Activated CD4-positive, alpha-beta T cell treated with anti-CD3 and anti-CD28 coated beads, Interleukin-2, amount 50 U/mL, for 1 hour (primary cell): ENCODE measurements around the gene ZNF543.
"Not testable (repeated sequence)": the region's sequence is repeated elsewhere in the genome, so short reads cannot be mapped to it uniquely, and the experiment has no call there.

Experiments used
- DNase-seq: peaks from one replicate; pipeline ENCODE4 v3.0.0-alpha.2; 2020

Gene ZNF543

DNA sequence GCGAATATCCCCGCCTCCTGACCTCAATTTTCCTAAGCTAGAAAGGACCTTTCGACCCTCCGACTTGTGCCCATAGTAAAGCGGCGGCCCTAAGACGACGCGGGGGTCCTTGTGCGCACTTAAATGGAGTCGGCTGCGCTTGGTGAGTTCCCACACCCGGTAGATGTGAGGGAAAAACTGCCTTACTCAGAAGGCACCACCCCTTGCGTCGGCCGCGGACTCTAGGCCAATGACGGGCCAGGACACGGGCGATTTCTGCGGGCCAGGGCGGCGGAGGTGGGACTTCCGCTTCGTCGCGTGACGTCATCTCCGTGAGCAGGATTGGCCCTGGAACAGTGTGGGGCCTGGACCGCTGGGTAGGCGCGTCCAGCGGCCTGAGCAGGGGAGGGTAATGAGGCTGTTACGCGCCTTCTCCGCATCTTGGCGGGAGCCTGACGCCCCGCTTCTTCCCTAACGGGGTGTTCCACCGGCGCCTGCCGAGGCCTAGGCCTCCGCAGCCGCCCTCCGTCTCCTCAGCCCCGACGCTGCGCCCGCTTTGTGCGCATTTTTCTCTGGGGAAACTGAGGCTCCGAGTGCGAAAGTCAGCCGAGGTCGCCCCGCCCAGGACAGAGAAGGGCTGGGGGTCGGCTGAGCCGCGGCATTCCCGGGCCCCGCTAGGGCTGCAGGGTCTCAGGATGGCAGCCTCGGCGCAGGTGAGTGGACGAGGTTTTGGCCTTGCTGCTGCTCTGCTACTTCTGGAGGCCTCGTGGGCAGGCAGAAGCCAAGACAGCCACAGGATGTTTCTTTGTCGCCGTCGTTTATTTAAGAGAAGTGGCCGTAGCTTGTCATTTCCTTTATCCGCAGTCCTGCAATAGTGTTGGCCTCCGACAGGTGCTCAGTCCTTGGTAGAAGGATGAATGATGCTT lies at the start of gene ZNF543:
Gene ZNF543 (plus strand): TSS at position 293 of the 905 bp plus-strand sequence. CDS start 382 bp downstream, at position 675.
- DNase-seq, result peak; percentile 91

DNA sequence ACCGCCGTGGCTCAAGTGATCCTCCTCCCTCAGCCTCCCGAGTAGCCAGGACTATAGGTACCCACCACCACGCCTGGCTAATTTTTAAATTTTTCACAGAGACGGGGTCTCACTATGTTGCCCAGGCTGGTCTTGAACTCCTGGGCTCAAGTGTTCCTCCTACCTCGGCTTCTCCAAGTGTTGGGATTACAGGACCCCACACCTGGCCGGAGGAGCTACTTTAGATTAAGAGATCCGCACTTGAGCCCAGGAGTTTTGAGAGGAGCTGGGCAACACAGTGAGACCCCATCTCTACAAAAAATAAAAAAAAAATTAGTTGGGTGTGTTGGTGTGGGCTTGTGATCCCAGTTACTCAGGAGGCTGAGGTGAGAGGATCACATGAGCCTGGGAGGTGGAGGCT lies 49.0 kb upstream of the ZNF543 start:
- no peak for DNase-seq

DNA sequence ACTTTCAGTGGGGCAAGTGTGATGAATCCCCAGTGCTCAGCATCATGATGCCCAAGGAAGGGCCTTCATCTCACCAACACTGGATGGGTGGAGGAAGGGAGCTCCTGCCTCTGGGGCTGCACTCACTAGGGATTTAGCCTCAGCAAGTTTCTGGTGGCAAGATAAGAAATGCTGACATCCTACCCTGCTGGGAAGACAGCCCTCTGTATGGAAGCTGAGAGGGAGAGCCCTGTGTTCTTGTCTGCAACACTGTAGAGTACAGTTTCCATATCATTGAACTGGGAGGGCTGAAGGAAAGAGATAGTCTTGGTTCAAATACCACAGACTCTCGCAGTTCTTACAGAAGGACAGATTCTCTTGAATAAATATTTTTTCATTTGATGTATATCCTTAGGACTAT lies 47.3 kb upstream of the ZNF543 start:
- no peak for DNase-seq

DNA sequence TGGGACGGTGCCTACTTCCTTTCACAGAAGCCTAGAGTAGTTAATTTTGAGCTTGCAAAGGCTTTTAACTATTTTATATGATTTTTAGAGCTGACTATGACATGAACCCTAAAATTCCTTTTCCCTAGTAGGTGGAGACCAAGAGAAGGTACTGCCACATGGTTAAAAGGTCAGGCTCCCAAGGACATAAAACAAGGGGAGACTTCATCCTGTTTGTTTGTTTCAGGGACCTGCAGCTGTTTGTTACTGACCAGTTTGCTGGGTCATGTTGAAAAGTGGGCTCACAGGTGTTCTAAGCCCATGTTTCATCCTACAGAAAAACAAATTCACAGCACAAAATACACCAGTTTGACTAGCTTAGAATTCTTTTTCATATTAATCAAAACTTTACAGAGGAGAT lies 43.8 kb upstream of the ZNF543 start:
- no peak for DNase-seq

DNA sequence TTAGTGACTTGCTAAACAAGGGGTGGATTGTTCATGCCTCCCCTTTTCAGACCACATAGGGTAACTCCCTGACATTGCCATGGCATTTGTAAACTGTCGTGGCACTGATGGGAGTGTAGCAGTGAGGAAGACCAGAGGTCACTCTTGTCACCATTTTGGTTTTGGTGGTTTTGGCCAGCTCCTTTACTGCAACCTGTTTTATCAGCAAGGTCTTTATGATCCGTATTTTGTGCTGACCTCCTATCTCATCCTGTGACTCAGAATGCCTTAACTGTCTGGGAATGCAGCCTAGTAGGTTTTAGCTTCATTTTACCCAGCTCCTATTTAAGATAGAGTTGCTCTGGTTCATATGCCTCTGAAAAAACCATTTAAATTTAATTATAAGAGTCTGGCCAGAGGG lies 41.8 kb upstream of the ZNF543 start:
- DNase-seq, result not testable (repeated sequence)

DNA sequence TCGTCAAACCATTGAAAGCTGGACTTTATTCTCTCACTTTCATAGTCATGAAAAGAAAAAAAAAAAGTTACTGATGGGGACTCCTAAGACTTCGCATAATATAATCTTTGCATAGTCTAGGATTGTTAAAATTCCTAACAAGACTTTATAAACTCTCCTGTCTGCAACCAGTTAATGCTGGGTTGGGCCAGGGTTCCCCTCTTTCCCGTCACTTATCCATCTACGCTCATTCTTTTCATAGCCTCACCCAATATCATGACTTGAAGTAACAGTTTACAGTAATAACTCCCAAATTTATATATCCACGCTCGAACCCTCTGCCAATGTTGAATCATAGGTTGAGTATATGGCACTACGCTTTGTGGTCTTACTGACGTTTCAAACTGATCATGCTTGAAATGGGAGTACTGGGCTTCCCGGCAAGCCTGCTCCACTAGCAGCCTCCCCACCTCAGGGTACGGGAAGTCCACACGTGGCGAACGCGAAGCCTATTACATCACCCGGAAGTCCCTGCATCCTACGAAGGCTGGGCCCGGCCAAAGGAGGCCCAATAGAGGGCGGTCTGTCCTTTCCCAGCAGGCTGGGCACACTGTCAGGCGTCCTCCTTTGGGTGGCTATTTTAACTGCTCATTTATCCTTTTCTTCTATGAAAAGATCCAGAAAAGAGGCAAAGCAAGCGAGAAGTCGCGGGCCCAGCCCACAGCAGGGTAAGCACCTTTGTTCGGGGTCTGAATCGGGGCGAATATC lies 40.7 kb upstream of the ZNF543 start:
- peak; percentile 67 for DNase-seq

DNA sequence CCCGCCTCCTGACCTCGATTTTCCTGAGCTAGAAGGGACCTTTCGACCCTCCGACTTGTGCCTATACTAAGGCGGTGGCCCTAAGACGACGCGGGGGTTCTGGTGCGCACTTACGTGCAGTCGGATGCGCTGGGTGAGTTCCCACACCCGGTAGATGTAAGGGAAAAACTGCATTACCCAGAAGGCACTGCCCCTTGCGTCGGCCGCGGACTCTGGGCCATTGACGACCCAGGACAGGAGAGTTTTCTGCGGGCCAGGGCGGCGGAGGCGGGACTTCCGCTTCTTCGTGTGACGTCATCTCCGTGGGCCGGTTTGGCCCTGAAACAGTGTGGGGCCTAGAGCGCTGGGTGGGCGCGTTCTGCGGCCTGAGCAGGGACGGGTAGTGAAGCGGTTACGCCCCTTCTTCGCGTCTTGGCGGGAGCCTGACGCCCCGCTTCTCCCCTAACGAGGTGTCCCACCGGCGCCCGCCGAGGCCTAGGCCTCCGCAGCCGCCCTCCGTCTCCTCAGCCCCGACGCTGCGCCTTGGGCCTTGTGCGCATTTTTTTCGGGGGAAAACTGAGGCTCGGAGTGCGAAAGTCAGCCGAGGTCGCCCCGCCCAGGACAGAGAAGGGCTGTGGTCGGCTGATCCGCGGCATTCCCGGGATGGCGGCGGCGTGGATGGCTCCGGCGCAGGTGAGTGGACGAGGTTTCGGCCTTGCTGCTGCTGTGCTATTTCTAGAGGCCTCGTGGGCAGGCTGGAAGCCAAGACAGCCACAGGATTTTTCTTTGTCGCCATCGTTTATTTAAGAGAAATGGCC lies 39.9 kb upstream of the ZNF543 start, which contains the start of gene ZNF460:
Gene ZNF460 (plus strand): TSS at position 321 of the 797 bp plus-strand sequence. CDS start 322 bp downstream, at position 643.
- DNase-seq, result peak; percentile 95

DNA sequence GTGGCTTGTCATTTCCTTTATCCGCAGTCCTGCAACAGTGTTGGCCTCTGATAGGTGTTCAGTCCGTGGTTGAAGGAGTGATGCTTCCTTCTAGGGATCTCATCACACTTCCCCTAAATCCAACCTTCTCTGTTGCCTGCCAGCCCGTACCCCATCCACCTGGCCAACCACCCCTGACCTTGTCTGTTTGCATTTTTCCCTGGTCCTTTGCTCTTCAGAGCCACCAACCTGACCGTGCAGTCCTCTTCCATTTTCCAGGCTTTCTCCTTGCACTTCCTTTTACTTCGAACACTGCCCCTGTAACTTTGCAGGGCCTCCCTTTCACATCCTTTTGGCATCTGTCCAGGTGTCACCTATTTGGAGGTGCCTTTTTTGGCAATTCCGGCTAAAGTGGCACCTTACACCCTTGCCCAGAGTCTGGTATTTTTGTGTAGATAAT lies 39.3 kb upstream of the ZNF543 start:
- peak; percentile 15 for DNase-seq

DNA sequence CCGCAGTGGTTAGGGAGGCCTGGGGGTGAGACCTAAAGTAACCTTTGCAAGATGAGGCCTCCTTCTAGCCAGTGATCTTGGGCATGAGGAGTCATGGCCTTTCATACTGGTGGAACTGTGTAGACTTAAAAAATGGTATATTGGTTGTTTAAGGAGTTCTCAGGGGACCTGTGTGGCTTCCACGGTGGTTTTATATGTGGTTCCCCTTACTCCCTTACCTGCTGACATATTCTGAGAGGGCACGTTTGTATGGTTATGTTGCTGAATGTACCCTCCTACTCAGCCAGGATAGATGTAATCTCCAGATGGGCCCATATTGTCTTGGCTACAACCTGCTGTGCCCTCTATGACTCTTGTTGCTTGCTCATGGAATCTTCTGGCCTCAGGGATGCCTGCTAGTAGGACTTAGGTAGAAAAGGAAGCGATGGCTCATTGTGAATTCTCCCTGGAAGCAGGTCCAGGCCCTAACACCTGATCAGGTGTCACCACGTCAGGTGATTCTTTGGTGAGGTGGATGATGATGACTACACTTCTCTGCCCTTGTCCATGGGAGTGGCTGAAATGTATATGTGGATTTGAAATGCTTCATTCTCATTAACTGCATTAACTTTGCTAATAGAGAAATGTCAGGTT lies 38.1 kb upstream of the ZNF543 start:
- DNase-seq, result no peak

DNA sequence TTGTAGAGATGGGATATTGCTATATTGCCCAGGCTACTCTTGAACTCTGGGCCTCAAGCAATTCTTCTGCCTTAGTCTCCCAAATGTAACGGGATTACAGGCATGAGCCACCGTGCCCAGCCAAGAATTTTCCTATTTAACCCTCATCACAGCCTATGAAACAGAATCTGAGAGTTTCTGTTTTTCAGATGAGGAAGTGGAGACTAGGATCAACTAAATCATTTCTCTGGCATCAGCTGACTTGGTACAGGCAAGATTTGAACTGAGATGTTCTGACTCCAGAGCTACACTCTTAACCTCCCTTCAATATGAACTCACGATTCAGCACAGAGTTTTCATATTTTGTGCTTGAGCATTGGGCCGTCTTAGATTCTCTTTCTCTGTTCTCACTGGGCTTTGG lies 31.9 kb upstream of the ZNF543 start:
- no peak for DNase-seq

DNA sequence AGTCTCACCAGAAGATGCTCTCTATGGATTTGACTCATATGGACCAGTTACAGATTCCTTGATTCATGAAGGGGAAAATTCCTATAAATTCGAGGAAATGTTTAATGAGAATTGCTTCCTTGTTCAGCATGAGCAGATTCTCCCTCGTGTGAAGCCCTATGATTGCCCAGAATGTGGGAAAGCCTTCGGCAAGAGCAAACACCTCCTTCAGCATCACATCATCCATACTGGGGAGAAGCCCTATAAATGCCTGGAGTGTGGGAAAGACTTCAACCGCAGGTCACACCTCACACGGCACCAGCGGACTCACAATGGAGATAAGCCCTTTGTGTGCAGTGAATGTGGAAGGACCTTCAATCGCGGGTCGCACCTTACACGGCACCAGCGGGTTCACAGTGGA lies 29.3 kb upstream of the ZNF543 start:
- DNase-seq, result no peak

DNA sequence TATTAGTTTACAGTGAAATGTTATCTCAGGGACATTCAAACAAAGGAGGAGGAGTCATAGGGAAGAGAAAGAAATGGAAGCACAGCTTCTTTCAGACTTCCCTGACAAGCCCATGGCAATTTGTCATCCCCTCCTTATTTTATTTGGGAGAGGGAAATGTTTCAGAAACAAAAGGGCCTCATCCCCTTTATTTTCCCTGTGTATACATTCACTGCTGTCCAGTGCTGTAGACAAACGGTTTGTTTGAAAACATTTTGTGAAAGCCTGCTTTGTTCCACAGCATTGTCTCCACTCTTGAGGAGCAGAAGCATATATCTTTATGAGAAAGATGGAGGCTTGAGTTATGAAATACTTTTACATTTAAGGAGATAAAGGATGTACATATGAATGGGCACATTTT lies 27.7 kb upstream of the ZNF543 start:
- no peak for DNase-seq

DNA sequence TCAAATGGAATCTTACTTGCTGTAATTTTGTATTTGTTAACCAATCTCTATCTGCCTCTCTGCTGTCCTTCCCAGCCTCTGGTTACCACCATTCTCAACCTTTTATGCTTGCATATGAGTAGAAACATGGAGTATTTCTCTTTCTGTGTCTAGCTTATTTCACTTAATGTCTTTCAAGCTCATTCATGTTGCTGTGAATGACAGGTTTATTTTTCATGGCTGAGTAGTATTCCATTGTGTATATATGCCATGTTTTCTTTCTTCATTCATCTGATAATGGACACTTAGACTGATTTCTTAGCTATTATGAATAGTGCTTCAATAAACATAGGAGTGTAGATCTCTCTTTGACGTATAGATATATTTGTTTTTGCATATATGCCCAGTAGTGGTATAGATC lies 26.6 kb upstream of the ZNF543 start:
- no peak for DNase-seq

DNA sequence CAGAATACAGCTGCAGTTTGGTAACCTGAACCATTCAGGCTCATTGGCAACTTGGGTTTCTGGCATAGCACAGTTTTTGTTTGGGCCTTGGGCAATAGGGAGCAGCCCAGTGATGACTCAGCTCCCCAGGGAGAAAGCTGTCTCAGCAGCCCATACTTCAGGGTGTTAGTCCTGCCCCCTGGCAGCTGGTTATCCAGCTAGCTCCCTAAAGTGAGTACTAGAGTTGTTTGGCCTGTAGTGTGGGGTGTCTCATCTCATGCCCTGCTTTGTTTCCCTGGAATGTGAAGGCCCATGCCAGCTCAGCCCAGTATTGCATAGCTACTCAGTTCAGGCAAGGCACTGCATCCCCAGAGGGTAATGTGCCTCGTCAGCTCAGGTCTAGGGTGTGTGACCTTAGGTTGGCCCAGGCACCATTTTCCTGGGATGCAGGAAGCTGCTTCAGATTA lies 18.2 kb upstream of the ZNF543 start:
- DNase-seq, result no peak

DNA sequence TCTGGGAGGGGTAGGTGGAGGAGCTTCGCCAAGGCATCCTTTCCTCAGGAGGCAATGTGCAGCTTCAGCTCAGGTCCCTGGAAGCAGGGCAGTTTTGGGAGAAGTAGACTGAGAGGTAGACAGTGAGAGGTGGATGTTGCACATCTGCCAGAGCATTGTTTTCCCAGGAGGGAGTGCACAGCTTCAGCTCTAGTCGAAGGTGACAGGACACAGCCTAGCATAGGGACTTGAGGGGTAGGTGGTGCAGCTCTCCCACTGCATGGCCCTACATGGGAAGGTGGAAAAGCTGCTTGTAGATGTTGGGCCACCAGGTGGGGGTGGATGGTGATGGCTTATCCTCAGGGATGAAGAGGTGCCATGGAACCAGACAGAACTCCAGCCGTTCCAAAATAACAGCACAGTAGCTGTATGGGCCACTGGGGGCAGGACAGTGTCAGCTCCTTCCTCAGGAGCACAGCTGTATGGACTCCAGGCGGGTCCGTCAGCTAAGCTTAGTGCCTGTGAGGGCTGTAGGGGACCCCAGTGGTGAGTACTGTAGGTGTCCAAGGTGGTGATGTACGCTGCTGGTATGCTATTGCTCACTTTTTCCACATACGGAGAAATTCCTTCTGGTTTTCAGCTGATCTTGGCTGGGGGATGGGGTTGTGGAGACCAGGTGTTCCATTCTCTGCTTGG lies 17.4 kb upstream of the ZNF543 start:
- DNase-seq, result no peak

DNA sequence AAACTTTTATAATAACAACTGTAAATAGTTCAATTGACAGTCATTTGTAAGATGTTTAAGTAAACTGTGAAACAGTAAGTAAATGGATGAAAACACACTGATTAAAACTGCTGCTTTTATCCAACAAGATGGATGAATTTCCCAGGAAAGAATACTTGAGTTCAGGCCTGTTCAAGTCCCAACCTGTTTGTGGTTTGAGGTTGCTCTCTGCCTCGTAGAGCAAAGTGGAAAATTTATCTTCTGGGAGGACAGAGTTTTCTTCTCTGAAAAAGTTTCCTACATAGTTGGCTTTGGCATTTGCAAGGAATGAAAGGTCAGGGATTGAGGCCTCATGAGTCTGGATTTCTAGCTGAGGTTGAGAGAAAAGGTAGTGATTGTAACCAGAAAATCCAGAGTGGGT lies 15.2 kb upstream of the ZNF543 start:
- no peak for DNase-seq

DNA sequence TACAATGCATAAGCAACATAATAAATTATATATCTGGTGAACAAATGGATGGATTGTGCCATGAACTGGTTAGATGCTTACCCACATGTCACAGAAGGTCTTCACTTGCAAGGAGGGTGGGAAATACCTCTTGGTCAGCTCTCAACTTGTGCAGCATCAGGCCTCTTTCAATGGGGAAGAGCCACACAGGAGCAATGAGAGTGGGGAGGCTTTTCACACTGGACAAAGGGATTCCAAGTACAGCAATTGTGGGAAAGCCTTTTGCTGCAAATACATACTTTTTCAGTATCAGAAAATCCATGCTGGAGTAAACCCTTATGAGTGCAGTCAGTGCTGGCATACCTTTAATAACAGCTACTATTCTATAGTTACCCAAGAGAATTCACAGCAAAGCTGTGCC lies 11.8 kb upstream of the ZNF543 start:
- no peak for DNase-seq

DNA sequence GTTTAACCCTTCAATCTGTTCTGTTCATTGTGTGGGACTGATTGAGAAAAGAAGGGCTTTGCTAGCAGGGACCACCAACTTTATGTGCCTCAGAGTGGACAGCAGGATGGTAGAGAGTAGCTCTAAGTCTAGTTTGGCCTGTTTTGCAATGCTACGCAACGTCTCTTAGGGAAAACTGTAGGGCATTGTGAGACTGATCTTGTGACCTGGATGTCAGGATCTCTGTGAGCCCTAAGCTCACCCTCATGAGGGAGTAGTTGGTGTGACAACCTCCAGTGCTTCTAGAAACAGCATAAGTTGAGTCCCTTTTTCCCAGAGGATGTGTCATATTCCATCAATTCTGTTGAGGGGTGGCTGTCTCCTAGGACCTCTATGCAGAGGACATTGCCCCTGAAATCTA lies 9.5 kb upstream of the ZNF543 start:
- DNase-seq, result no peak

DNA sequence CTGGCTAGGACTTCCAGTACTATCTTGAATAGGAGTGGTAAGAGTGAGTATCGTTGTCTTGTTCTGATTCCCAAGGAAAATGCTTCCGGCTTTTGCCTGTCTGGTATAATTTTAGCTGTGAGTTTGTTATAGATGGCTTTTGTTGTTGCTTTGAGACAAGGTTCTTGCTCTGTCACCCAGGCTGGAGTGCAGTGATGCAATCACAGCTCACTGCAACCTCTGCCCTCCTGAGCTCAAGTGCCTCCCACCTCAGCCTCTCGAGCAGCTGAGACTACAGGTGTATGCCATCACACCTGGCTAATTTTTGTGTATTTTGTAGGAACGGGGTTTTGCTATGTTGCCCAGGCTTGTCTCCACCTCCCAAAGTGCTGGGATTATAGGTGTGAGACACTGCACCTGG lies 6.1 kb upstream of the ZNF543 start:
- DNase-seq, result no peak

DNA sequence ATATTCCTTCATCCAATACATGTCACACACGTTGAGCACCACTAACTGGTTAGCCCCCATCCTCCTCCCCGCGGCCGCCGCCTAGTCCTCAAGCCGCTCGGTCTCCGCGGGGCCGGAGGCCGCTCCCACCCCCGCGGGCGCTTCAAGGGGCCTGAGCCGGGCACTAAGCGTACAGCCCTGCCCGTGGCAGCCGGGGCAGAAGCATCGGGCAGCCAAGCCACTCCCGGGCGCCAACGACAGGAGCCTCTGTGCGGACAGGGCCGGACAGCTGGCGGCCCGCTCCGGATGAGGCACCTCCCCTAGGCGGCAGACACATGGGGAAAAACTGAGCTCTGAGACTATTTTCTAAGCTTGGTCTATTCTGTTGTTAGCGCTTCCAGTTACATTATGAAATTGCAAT lies 2.8 kb upstream of the ZNF543 start:
- DNase-seq, result no peak

DNA sequence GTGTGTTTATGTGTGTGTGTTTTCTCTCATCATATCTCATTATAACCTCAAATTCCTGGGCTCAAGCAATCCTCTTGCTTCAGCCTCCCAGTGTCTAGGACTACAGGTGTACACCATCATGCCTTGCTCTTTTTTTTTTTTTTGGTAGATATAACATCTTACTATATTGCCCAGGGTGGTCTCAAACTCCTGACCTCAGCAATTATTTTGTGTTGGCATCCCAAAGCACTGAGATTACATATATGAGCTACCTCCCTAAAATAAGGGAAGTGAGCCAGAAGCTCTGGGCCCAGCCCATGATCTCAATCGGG lies 448 bp upstream of the ZNF543 start:
- no peak for DNase-seq

DNA sequence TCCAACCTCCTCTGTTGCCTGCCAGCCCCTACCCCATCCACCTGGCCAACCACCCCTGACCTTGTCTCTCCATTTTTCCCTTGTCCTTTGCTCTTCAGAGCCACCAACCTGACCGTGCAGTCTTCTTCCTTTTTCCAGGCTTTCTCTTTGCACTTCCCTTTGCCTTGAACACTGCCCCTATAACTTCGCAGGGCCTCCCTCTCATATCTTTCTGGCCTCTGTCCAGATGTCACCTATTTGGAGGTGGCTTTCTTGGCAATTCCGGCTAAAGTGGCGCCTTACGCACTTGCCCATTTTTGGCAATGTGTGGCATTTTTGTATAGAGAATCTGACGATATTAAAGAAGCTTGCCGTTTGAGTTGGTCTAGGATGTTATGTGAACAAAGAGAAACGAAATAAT lies 844 bp downstream of the ZNF543 start:
- DNase-seq, result no peak
